OCI-LY3 (cell line): Measurements from ENCODE around the gene ZNF77.

Source experiments
- EZH2phosphoT487 ChIP-seq: fragments of 200-600 bp; shearing (Covaris generic); IDR thresholded peaks from 2 replicates; pipeline ENCODE4 v1.6.1; 2018; ENCODE audit warnings: antibody characterized with exemption, mixed run types, low read depth
- TF ChIP-seq, protein P1 (sequence below): fragments of 200-600, 300-600 bp; sonication (generic); IDR thresholded peaks from 2 replicates; pipeline ENCODE4 v1.5.1; 2014; ENCODE audit warnings: antibody characterized with exemption, low read length, low read depth

- TF ChIP-seq, protein P1, sequence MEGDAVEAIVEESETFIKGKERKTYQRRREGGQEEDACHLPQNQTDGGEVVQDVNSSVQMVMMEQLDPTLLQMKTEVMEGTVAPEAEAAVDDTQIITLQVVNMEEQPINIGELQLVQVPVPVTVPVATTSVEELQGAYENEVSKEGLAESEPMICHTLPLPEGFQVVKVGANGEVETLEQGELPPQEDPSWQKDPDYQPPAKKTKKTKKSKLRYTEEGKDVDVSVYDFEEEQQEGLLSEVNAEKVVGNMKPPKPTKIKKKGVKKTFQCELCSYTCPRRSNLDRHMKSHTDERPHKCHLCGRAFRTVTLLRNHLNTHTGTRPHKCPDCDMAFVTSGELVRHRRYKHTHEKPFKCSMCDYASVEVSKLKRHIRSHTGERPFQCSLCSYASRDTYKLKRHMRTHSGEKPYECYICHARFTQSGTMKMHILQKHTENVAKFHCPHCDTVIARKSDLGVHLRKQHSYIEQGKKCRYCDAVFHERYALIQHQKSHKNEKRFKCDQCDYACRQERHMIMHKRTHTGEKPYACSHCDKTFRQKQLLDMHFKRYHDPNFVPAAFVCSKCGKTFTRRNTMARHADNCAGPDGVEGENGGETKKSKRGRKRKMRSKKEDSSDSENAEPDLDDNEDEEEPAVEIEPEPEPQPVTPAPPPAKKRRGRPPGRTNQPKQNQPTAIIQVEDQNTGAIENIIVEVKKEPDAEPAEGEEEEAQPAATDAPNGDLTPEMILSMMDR: no peak
- TF ChIP-seq EZH2phosphoT487: no peak
These were observed 34.0 kb upstream of the ZNF77 start for GRCh38 chr19:2978772-2979171.
